ENCODE data around the gene LAX1.
"Not testable (repeated sequence)": the region's sequence is repeated elsewhere in the genome, so short reads cannot be mapped to it uniquely, and the experiment has no call there.

LAX1 gene

GRCh38 chr1:203765029-203765837, at the start of gene LAX1:
TSS of gene LAX1 (plus strand) at chr1:203765183. CDS start at chr1:203765566, 383 bp downstream.
- peak; percentile 86 for DNase-seq (ENCODE audit: low spot score)

GRCh38 chr1:203717120-203717519, 47.9 kb upstream of the LAX1 start:
- no peak for DNase-seq (ENCODE audit: low spot score)

- no peak for DNase-seq (ENCODE audit: low spot score)
These were observed 44.7 kb upstream of the LAX1 start for GRCh38 chr1:203720242-203720641.

- DNase-seq (ENCODE audit: low spot score): no peak
These were observed 42.1 kb upstream of the LAX1 start for GRCh38 chr1:203722909-203723308.

- DNase-seq (ENCODE audit: low spot score): no peak
These were observed 38.5 kb upstream of the LAX1 start for GRCh38 chr1:203726417-203726867.

GRCh38 chr1:203733009-203733863, 31.7 kb upstream of the LAX1 start:
- no peak for DNase-seq (ENCODE audit: low spot score)

- no peak for DNase-seq (ENCODE audit: low spot score)
These were observed 22.5 kb upstream of the LAX1 start for GRCh38 chr1:203742436-203742835.

GRCh38 chr1:203743091-203743571, 21.9 kb upstream of the LAX1 start:
- DNase-seq (ENCODE audit: low spot score): no peak

- peak; percentile 53 for DNase-seq (ENCODE audit: low spot score)
These were observed 20.7 kb upstream of the LAX1 start for GRCh38 chr1:203744075-203744972.

- DNase-seq (ENCODE audit: low spot score): no peak
These were observed 18.7 kb upstream of the LAX1 start for GRCh38 chr1:203746281-203746680.

GRCh38 chr1:203751051-203751450, 13.9 kb upstream of the LAX1 start:
- no peak for DNase-seq (ENCODE audit: low spot score)

GRCh38 chr1:203751618-203752361, 13.2 kb upstream of the LAX1 start:
- not testable (repeated sequence) for DNase-seq (ENCODE audit: low spot score)

- DNase-seq (ENCODE audit: low spot score): peak; percentile 39
These were observed 10.5 kb upstream of the LAX1 start for GRCh38 chr1:203754455-203754864.

GRCh38 chr1:203756036-203756435, 8.9 kb upstream of the LAX1 start:
- DNase-seq (ENCODE audit: low spot score): no peak

GRCh38 chr1:203758749-203759148, 6.2 kb upstream of the LAX1 start:
- DNase-seq (ENCODE audit: low spot score): not testable (repeated sequence)

GRCh38 chr1:203760506-203760905, 4.5 kb upstream of the LAX1 start:
- no peak for DNase-seq (ENCODE audit: low spot score)

GRCh38 chr1:203761958-203762357, 3.0 kb upstream of the LAX1 start:
- DNase-seq (ENCODE audit: low spot score): not testable (repeated sequence)

- no peak for DNase-seq (ENCODE audit: low spot score)
These were observed 1.5 kb upstream of the LAX1 start for GRCh38 chr1:203763505-203763904.

- no peak for DNase-seq (ENCODE audit: low spot score)
These were observed 616 bp upstream of the LAX1 start for GRCh38 chr1:203764105-203765028.

GRCh38 chr1:203768256-203768655, 3.3 kb downstream of the LAX1 start:
- DNase-seq (ENCODE audit: low spot score): no peak
